GM18507 (cell line): ENCODE measurements around the gene OSTN.

ENCODE experiments used
- DNase-seq: peaks from one replicate; pipeline ENCODE4 v3.0.0; 2011; ENCODE audit warnings: low read depth; ENCODE audit not compliant: insufficient read length; ENCODE audit errors: extremely low spot score
- FAIRE-seq: peaks from 2 replicates; lab custom pipeline; 2011; peaks lifted over from hg19 to GRCh38; lab: Jason Lieb, UNC

OSTN gene

GRCh38 chr3:191300422-191300821 is 101.4 kb downstream of the OSTN start:
- DNase-seq (no peak), FAIRE-seq (no peak)

GRCh38 chr3:191301017-191301416 is 102.0 kb downstream of the OSTN start:
- DNase-seq (peak; percentile 26), FAIRE-seq (peak; percentile 97)

GRCh38 chr3:191301782-191302411 is 102.9 kb downstream of the OSTN start:
- DNase-seq = no peak
- FAIRE-seq = peak; percentile 29

GRCh38 chr3:191302451-191302850 is 103.4 kb downstream of the OSTN start:
- DNase-seq = no peak
- no peak for FAIRE-seq

- FAIRE-seq (no peak), DNase-seq (no peak)
Measured at GRCh38 chr3:191303596-191303995, 104.6 kb downstream of the OSTN start.

- no peak for DNase-seq
Measured at GRCh38 chr3:191306428-191306827, 107.4 kb downstream of the OSTN start.

GRCh38 chr3:191307341-191307740 is 108.3 kb downstream of the OSTN start:
- FAIRE-seq = no peak
- DNase-seq = no peak

More at GRCh38 chr3:191306428-191306827, 107.4 kb downstream of the OSTN start:
- no peak for FAIRE-seq

- DNase-seq (no peak), FAIRE-seq (no peak)
Measured at GRCh38 chr3:191313296-191313695, 114.3 kb downstream of the OSTN start.

- no peak for FAIRE-seq
- DNase-seq = no peak
Measured at GRCh38 chr3:191314109-191314728, 115.2 kb downstream of the OSTN start.
